CD4-positive, alpha-beta T cell treated with Interleukin-4 for 1 hour (primary cell): ENCODE results near the gene KDM3B.
"Not testable (repeated sequence)": the region's sequence is repeated elsewhere in the genome, so short reads cannot be mapped to it uniquely, and the experiment has no call there.

Experiments
- DNase-seq, 2 donors: peaks; one replicate each; pipeline ENCODE4 v3.0.0-alpha.2; 2020 to 2022

Gene KDM3B

GRCh38 chr5:138468133-138468965, 115.9 kb downstream of the KDM3B start:
- peak in 1 of 2 donors; percentile 22 for DNase-seq

GRCh38 chr5:138468966-138469539, 116.6 kb downstream of the KDM3B start:
- no peak for DNase-seq

- peak; percentile 64 to 73 for DNase-seq
Observed at GRCh38 chr5:138469540-138470321, 117.2 kb downstream of the KDM3B start.

GRCh38 chr5:138470322-138471051, 118.0 kb downstream of the KDM3B start:
- DNase-seq = peak in 1 of 2 donors; percentile 51

GRCh38 chr5:138471052-138471361, 118.5 kb downstream of the KDM3B start:
- no peak for DNase-seq

- DNase-seq = no peak
Observed at GRCh38 chr5:138472353-138472752, 119.9 kb downstream of the KDM3B start.

GRCh38 chr5:138473151-138473550, 120.7 kb downstream of the KDM3B start:
- DNase-seq = not testable (repeated sequence)

- DNase-seq = no peak
Observed at GRCh38 chr5:138476918-138477317, 124.4 kb downstream of the KDM3B start.

- DNase-seq = no peak
Observed at GRCh38 chr5:138482638-138483037, 130.2 kb downstream of the KDM3B start.
